HG02884 (cell line): ENCODE results near the gene ZNF622.

Experiments
- ATAC-seq: cut with Tn5 transposase; IDR thresholded peaks from one replicate; pipeline ENCODE4 v1.9.1; 2021; ENCODE audit warnings: mild to moderate bottlenecking, moderate library complexity; ENCODE audit not compliant: unreplicated experiment

The ZNF622 gene

GRCh38 chr5:16465544-16466432 lies at the start of gene ZNF622:
Gene ZNF622, minus strand, starts transcription at chr5:16465800. Its CDS starts 135 bp downstream, at chr5:16465665.
- peak; percentile 70 for ATAC-seq

GRCh38 chr5:16510098-16510497 lies 44.5 kb upstream of the ZNF622 start:
- ATAC-seq: no peak

- no peak for ATAC-seq
Observed at GRCh38 chr5:16508730-16509531, 43.3 kb upstream of the ZNF622 start.

- no peak for ATAC-seq
Observed at GRCh38 chr5:16507716-16508115, 42.1 kb upstream of the ZNF622 start.

GRCh38 chr5:16505904-16506303 lies 40.3 kb upstream of the ZNF622 start:
- ATAC-seq: no peak

- no peak for ATAC-seq
Observed at GRCh38 chr5:16505140-16505891, 39.7 kb upstream of the ZNF622 start.

GRCh38 chr5:16504571-16504970 lies 39.0 kb upstream of the ZNF622 start:
- no peak for ATAC-seq

GRCh38 chr5:16502866-16503265 lies 37.3 kb upstream of the ZNF622 start:
- ATAC-seq: no peak

GRCh38 chr5:16500024-16500423 lies 34.4 kb upstream of the ZNF622 start:
- ATAC-seq: no peak

GRCh38 chr5:16497546-16497945 lies 31.9 kb upstream of the ZNF622 start:
- no peak for ATAC-seq

- no peak for ATAC-seq
Observed at GRCh38 chr5:16493261-16493660, 27.7 kb upstream of the ZNF622 start.

- no peak for ATAC-seq
Observed at GRCh38 chr5:16492398-16493140, 27.0 kb upstream of the ZNF622 start.

GRCh38 chr5:16490911-16491310 lies 25.3 kb upstream of the ZNF622 start:
- ATAC-seq: no peak

- peak; percentile 79 for ATAC-seq
Observed at GRCh38 chr5:16489322-16489791, 23.8 kb upstream of the ZNF622 start.

- ATAC-seq: no peak
Observed at GRCh38 chr5:16487456-16487855, 21.9 kb upstream of the ZNF622 start.

- ATAC-seq: no peak
Observed at GRCh38 chr5:16486711-16487111, 21.1 kb upstream of the ZNF622 start.

- no peak for ATAC-seq
Observed at GRCh38 chr5:16485656-16486055, 20.1 kb upstream of the ZNF622 start.

- no peak for ATAC-seq
Observed at GRCh38 chr5:16484081-16484480, 18.5 kb upstream of the ZNF622 start.

- ATAC-seq: no peak
Observed at GRCh38 chr5:16483361-16483760, 17.8 kb upstream of the ZNF622 start.

- no peak for ATAC-seq
Observed at GRCh38 chr5:16482891-16483290, 17.3 kb upstream of the ZNF622 start.
